GM08714 (cell line): Measurements from ENCODE around the gene ZNFX1.
"Not testable (repeated sequence)": the region's sequence is repeated elsewhere in the genome, so short reads cannot be mapped to it uniquely, and the experiment has no call there.

Source experiments
- H3K4me3 ChIP-seq: fragments of 200-500 bp; sonication (Bioruptor generic); 2 replicates; pipeline ENCODE4 v1.5.1; 2014; ENCODE audit warnings: mild to moderate bottlenecking, low read length, inconsistent platforms
- ZNF274 ChIP-seq: IDR thresholded peaks from 2 replicates; pipeline ENCODE4 v1.6.1; 2012; ENCODE audit warnings: mild to moderate bottlenecking, low read depth, low read length

ZNFX1 gene

GRCh38 chr20:49228676-49229075 lies 49.2 kb downstream of the ZNFX1 start:
- no peak overlapping the region for H3K4me3 ChIP-seq
- TF ChIP-seq ZNF274, result no peak

- H3K4me3 ChIP-seq, result no peak overlapping the region
- no peak for TF ChIP-seq ZNF274
Observed at GRCh38 chr20:49225896-49226295, 52.0 kb downstream of the ZNFX1 start.

- peak overlapping the region; percentile 90 for H3K4me3 ChIP-seq
- TF ChIP-seq ZNF274, result no peak
Observed at GRCh38 chr20:49219924-49220831, 57.7 kb downstream of the ZNFX1 start.

- no peak for TF ChIP-seq ZNF274
- H3K4me3 ChIP-seq, result peak within 1 kb of the TSS; percentile 90
Observed at GRCh38 chr20:49219091-49219923, 58.5 kb downstream of the ZNFX1 start, which contains the start of gene DDX27. Gene DDX27 (plus strand): TSS chr20:49219416. CDS start chr20:49219449, 33 bp downstream.

GRCh38 chr20:49218739-49219090 lies 59.1 kb downstream of the ZNFX1 start:
- H3K4me3 ChIP-seq, result peak overlapping the region; percentile 7; the same call in 1 of the 2 replicates

GRCh38 chr20:49216991-49217578 lies 60.8 kb downstream of the ZNFX1 start:
- no peak overlapping the region; the same call in 1 of the 2 replicates for H3K4me3 ChIP-seq
- no peak for TF ChIP-seq ZNF274

- no peak for TF ChIP-seq ZNF274
- H3K4me3 ChIP-seq, result no peak overlapping the region
Observed at GRCh38 chr20:49215232-49215631, 62.6 kb downstream of the ZNFX1 start.

GRCh38 chr20:49214571-49214970 lies 63.3 kb downstream of the ZNFX1 start:
- no peak overlapping the region for H3K4me3 ChIP-seq

GRCh38 chr20:49210757-49211110 lies 67.1 kb downstream of the ZNFX1 start:
- TF ChIP-seq ZNF274, result no peak
- no peak overlapping the region for H3K4me3 ChIP-seq

More at GRCh38 chr20:49214571-49214970, 63.3 kb downstream of the ZNFX1 start:
- no peak for TF ChIP-seq ZNF274

GRCh38 chr20:49210101-49210756 lies 67.6 kb downstream of the ZNFX1 start:
- TF ChIP-seq ZNF274, result no peak
- H3K4me3 ChIP-seq, result no peak overlapping the region

GRCh38 chr20:49207076-49207475 lies 70.8 kb downstream of the ZNFX1 start:
- no peak overlapping the region for H3K4me3 ChIP-seq
- TF ChIP-seq ZNF274, result no peak

GRCh38 chr20:49203746-49204145 lies 74.1 kb downstream of the ZNFX1 start:
- TF ChIP-seq ZNF274, result no peak
- no peak overlapping the region for H3K4me3 ChIP-seq

- TF ChIP-seq ZNF274, result no peak
- H3K4me3 ChIP-seq, result no peak overlapping the region
Observed at GRCh38 chr20:49203011-49203410, 74.8 kb downstream of the ZNFX1 start.

- H3K4me3 ChIP-seq, result no peak overlapping the region
- no peak for TF ChIP-seq ZNF274
Observed at GRCh38 chr20:49199729-49200293, 78.0 kb downstream of the ZNFX1 start.

GRCh38 chr20:49192944-49193518 lies 84.8 kb downstream of the ZNFX1 start:
- not testable (repeated sequence) for H3K4me3 ChIP-seq
